OCI-LY1 (cell line): Measurements from ENCODE around the gene SERP2.

Experiments
- EZH2 ChIP-seq: fragments of 200-600 bp; sonication (generic), shearing (Covaris generic); IDR thresholded peaks from 2 replicates; pipeline ENCODE4 v1.8.0; 2017; ENCODE audit warnings: borderline replicate concordance, mixed run types, mild to moderate bottlenecking, antibody characterized with exemption, low read length, moderate library complexity, mixed read lengths
- TF ChIP-seq, protein P1 (sequence below): fragments of 200-600 bp; sonication (generic), shearing (Covaris generic); IDR thresholded peaks from 2 replicates; pipeline ENCODE4 v1.5.1; 2017; ENCODE audit warnings: mild to moderate bottlenecking, antibody characterized with exemption, low read length, moderate library complexity, mixed read lengths

DNA sequence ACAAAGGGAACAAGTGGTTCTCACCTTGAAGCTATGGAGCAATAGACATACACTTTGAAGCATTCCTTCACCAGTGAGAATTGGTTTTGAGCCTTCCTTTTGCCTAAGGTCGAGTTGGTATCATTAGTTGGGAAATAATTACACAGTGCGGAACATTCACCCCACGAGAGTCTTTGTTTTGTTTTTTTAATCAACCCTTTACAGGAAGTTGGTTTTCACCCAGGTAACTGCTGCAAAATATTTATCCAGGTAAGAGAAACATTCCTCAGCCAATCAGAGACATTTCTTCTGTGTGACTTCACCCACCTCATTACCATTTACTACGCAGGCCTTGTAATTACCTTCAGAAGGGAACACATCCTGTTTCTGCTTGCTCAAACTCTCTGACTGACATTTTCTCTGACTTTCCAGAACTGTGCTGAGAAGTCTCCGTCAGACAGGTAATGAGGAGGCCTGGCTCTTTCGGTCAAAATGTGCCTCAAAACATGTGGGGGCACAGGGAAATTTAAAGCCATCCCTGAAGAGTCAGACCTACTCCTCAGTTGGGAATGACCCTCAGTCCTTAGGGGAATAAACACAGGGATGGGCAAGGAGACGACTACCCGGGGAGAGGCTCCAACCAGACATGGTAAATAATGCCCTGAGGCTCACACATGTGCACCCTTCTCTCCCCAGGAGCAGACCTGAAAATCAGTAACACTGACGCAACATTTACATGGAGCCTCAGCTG is 22.7 kb upstream of the SERP2 start:
- TF ChIP-seq, protein P1, sequence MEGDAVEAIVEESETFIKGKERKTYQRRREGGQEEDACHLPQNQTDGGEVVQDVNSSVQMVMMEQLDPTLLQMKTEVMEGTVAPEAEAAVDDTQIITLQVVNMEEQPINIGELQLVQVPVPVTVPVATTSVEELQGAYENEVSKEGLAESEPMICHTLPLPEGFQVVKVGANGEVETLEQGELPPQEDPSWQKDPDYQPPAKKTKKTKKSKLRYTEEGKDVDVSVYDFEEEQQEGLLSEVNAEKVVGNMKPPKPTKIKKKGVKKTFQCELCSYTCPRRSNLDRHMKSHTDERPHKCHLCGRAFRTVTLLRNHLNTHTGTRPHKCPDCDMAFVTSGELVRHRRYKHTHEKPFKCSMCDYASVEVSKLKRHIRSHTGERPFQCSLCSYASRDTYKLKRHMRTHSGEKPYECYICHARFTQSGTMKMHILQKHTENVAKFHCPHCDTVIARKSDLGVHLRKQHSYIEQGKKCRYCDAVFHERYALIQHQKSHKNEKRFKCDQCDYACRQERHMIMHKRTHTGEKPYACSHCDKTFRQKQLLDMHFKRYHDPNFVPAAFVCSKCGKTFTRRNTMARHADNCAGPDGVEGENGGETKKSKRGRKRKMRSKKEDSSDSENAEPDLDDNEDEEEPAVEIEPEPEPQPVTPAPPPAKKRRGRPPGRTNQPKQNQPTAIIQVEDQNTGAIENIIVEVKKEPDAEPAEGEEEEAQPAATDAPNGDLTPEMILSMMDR = no peak
- no peak for TF ChIP-seq EZH2
